Occipital lobe (tissue), 2 donors: Measurements from ENCODE around the gene IFNG. TPM values are rescaled to one million over a fixed set of nuclear protein-coding genes. Genes with fewer than 3 reads are reported as not detected.

Experiments used
- DNase-seq: peaks from one replicate; lab custom pipeline; 2025; lab: John Stamatoyannopoulos, UW
- total RNA-seq: library from RNA; depleted of rRNA; stranded (reverse); fragments of >200 nt; gene quantifications from one replicate; pipeline ENCODE4 v1.2.3, GENCODE V29; 2014

Gene IFNG
- total RNA-seq, 1 donor from 2014 or later = not detected

GRCh38 chr12:68166317-68166831 is 6.8 kb upstream of the IFNG start:
- DNase-seq = no peak

GRCh38 chr12:68163560-68164081 is 4.1 kb upstream of the IFNG start:
- no peak for DNase-seq

GRCh38 chr12:68162374-68162773 is 2.8 kb upstream of the IFNG start:
- no peak for DNase-seq

- DNase-seq = no peak
These were observed 1.1 kb downstream of the IFNG start for GRCh38 chr12:68158432-68158831.

GRCh38 chr12:68157380-68157779 is 2.2 kb downstream of the IFNG start:
- no peak for DNase-seq

GRCh38 chr12:68156636-68157035 is 2.9 kb downstream of the IFNG start:
- DNase-seq = no peak

- DNase-seq = no peak
These were observed 4.8 kb downstream of the IFNG start for GRCh38 chr12:68154779-68155178.

GRCh38 chr12:68148261-68148951 is 11.1 kb downstream of the IFNG start:
- no peak for DNase-seq

GRCh38 chr12:68140556-68140955 is 19.0 kb downstream of the IFNG start:
- DNase-seq = no peak

- no peak for DNase-seq
These were observed 19.6 kb downstream of the IFNG start for GRCh38 chr12:68139941-68140340.

- no peak for DNase-seq
These were observed 20.5 kb downstream of the IFNG start for GRCh38 chr12:68139001-68139400.

GRCh38 chr12:68138480-68138879 is 21.1 kb downstream of the IFNG start:
- DNase-seq = no peak

- no peak for DNase-seq
These were observed 22.2 kb downstream of the IFNG start for GRCh38 chr12:68137335-68137830.

GRCh38 chr12:68135520-68135919 is 24.0 kb downstream of the IFNG start:
- DNase-seq = no peak

GRCh38 chr12:68131867-68132414 is 27.6 kb downstream of the IFNG start:
- DNase-seq = no peak

- no peak for DNase-seq
These were observed 29.6 kb downstream of the IFNG start for GRCh38 chr12:68129979-68130378.

GRCh38 chr12:68122236-68122920 is 37.2 kb downstream of the IFNG start:
- no peak for DNase-seq

- DNase-seq = no peak
These were observed 38.4 kb downstream of the IFNG start for GRCh38 chr12:68121143-68121542.

GRCh38 chr12:68119724-68120211 is 39.8 kb downstream of the IFNG start:
- peak; percentile 24 for DNase-seq

GRCh38 chr12:68119250-68119649 is 40.3 kb downstream of the IFNG start:
- no peak for DNase-seq

GRCh38 chr12:68118096-68118755 is 41.3 kb downstream of the IFNG start:
- no peak for DNase-seq

GRCh38 chr12:68117661-68118060 is 41.9 kb downstream of the IFNG start:
- DNase-seq = no peak
